Fibroblast of lung (primary cell): ENCODE results near the gene TMCC1. TPM values are rescaled to one million over a fixed set of nuclear protein-coding genes. Genes with fewer than 3 reads are reported as not detected.

Source experiments
- DNase-seq, 2 donors: peaks; one replicate each; pipeline versions ENCODE4 v3.0.0 to v3.0.0-alpha.2; 2010; ENCODE audit warnings: low read depth in 2 of 2
- H2AFZ ChIP-seq: 2 replicates; pipeline ENCODE4 v1.5.1; 2012; ENCODE audit warnings: low read length, control low read depth, inconsistent platforms
- H3K27ac ChIP-seq: 2 replicates; pipeline ENCODE4 v1.5.1; 2011; ENCODE audit warnings: low read length, control low read depth; ENCODE audit not compliant: insufficient read depth
- H3K27me3 ChIP-seq: 2 replicates; pipeline ENCODE4 v1.5.1; 2011; ENCODE audit warnings: mild to moderate bottlenecking, low read length; ENCODE audit not compliant: control insufficient read depth, insufficient read depth
- H3K36me3 ChIP-seq: 2 replicates; pipeline ENCODE4 v1.5.1; 2011; ENCODE audit warnings: low read length; ENCODE audit not compliant: control insufficient read depth, insufficient read depth
- H3K4me1 ChIP-seq: 2 replicates; pipeline ENCODE4 v1.5.1; 2011; ENCODE audit warnings: low read length; ENCODE audit not compliant: control insufficient read depth, insufficient read depth; ENCODE audit errors: extremely low read depth
- H3K4me2 ChIP-seq: 2 replicates; pipeline ENCODE4 v1.5.1; 2011; ENCODE audit warnings: low read length, control low read depth; ENCODE audit not compliant: insufficient read depth; ENCODE audit errors: extremely low read depth
- H3K4me3 ChIP-seq, 4 experiments: fragments of 200-600 bp in 1 of 4; sonication (generic) in 1 of 4; replicated peaks in 1 of 4; 2 replicates each; pipeline ENCODE4 v1.5.1; 2011 to 2016; ENCODE audit warnings: low read length in 4 of 4, low read depth in 3 of 4, mild to moderate bottlenecking in 3 of 4, control low read depth in 2 of 4, inconsistent platforms in 1 of 4, mixed read lengths in 1 of 4; ENCODE audit not compliant: insufficient read depth in 1 of 4; ENCODE audit errors: control extremely low read depth in 1 of 4
- H3K79me2 ChIP-seq: 2 replicates; pipeline ENCODE4 v1.5.1; 2012; ENCODE audit warnings: mild to moderate bottlenecking, low read length, inconsistent platforms; ENCODE audit not compliant: control insufficient read depth, insufficient read depth
- H3K9ac ChIP-seq: 2 replicates; pipeline ENCODE4 v1.5.1; 2011; ENCODE audit warnings: mild to moderate bottlenecking, low read length, control low read depth; ENCODE audit not compliant: insufficient read depth
- H3K9me3 ChIP-seq: 2 replicates; pipeline ENCODE4 v1.5.1; 2012; ENCODE audit warnings: low read depth, low read length; ENCODE audit not compliant: control insufficient read depth, insufficient read depth
- H4K20me1 ChIP-seq: 2 replicates; pipeline ENCODE4 v1.5.1; 2011; ENCODE audit warnings: low read length; ENCODE audit not compliant: control insufficient read depth, insufficient read depth; ENCODE audit errors: extremely low read depth
- CTCF ChIP-seq, 2 donors: IDR thresholded peaks in 1 of 2; conservative IDR thresholded peaks in 1 of 2; 1 replicate in 1 of 2; 2 replicates in 1 of 2; pipeline ENCODE4 v1.5.1; 2011 to 2012; ENCODE audit warnings: low read length in 2 of 2, control low read depth in 1 of 2, inconsistent platforms in 1 of 2, low read depth in 1 of 2, mild to moderate bottlenecking in 1 of 2
- EZH2 ChIP-seq: IDR thresholded peaks from 2 replicates; pipeline ENCODE4 v1.5.1; 2012; ENCODE audit warnings: low read length, control low read depth, mild to moderate bottlenecking; ENCODE audit errors: missing control alignments
- polyA plus RNA-seq, 2 donors: library from polyadenylated mRNA; depleted of rRNA in 1 of 2; stranded (reverse) in 1 of 2; unstranded in 1 of 2; fragments of >200 nt; gene quantifications; 2 replicates each; pipeline ENCODE4 v1.2.1, GENCODE V29; 2011 to 2012; ENCODE audit warnings: missing spikeins in 1 of 2
- total RNA-seq: library from RNA; depleted of rRNA; stranded (reverse); fragments of >200 nt; gene quantifications from 2 replicates; pipeline ENCODE4 v1.2.1, GENCODE V29; 2014

Gene TMCC1
- total and polyA plus RNA-seq, 2 donors (not counting 1 experiment from before 2014, with no cell fraction given) = 16.2 to 16.8 TPM

GRCh38 chr3:129929383-129929782 lies 35.9 kb upstream of the TMCC1 start:
- Histone ChIP-seq H3K4me3 (no peak overlapping the region), H3K4me2 (no peak overlapping the region), H2AFZ (no peak overlapping the region), H3K27me3 (no peaks in the 10 kb centered on the region), H3K79me2 (no peaks in the 10 kb centered on the region), H3K9ac (no peak overlapping the region), H3K4me1 (no peaks in the 10 kb centered on the region), H3K27ac (no peak overlapping the region), H3K9me3 (no peaks in the 10 kb centered on the region), H4K20me1 (no peaks in the 10 kb centered on the region), H3K36me3 (no peaks in the 10 kb centered on the region)
- no peak for DNase-seq
- TF ChIP-seq CTCF (conservative IDR thresholded peaks at IDR 0.05 in 1 of 2, IDR thresholded peaks at IDR 0.05 in 1 of 2; ENCODE audit: low read depth in 1 of 2, low read length in 2 of 2) (no peak), EZH2 (no peak)

GRCh38 chr3:129927072-129927471 lies 33.6 kb upstream of the TMCC1 start:
- no peak overlapping the region for H3K27ac ChIP-seq

DNA sequence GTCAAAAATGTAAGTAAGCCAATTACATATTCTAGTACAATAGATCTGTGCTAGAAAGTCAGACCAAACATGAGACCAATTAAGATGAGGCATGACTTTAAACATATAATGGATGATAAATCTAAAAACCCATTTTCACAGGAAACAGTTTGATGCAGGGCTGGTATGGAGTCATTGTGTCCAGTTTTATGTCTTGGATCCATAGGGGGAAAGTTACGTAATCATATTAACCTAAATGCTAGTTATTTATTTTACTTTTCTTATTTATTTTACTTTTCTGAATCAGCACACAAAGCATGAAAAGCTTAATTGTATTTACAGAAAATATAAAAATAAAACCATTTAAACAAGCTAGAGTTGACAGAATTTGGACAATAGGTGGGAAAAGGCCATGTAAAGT lies 26.3 kb upstream of the TMCC1 start:
- H4K20me1 ChIP-seq = no peaks in the 10 kb centered on the region
- no peaks in the 10 kb centered on the region for H3K9me3 ChIP-seq
- no peak overlapping the region for H3K9ac ChIP-seq
- no peaks in the 10 kb centered on the region for H3K4me1 ChIP-seq
- H3K36me3 ChIP-seq = no peaks in the 10 kb centered on the region
- no peak overlapping the region for H3K27ac ChIP-seq
- H3K4me3 ChIP-seq = no peak overlapping the region
- no peak overlapping the region for H3K4me2 ChIP-seq
- no peaks in the 10 kb centered on the region for H3K27me3 ChIP-seq
- no peak for DNase-seq
- TF ChIP-seq EZH2 = no peak
- TF ChIP-seq CTCF (conservative IDR thresholded peaks at IDR 0.05 in 1 of 2, IDR thresholded peaks at IDR 0.05 in 1 of 2; ENCODE audit: low read depth in 1 of 2, low read length in 2 of 2) = no peak
- H3K79me2 ChIP-seq = no peaks in the 10 kb centered on the region
- H2AFZ ChIP-seq = no peak overlapping the region

More at GRCh38 chr3:129927072-129927471, 33.6 kb upstream of the TMCC1 start:
- no peak overlapping the region for H3K4me3 ChIP-seq
- H3K4me1 ChIP-seq = no peaks in the 10 kb centered on the region
- no peak for TF ChIP-seq EZH2
- no peak for TF ChIP-seq CTCF (conservative IDR thresholded peaks at IDR 0.05 in 1 of 2, IDR thresholded peaks at IDR 0.05 in 1 of 2; ENCODE audit: low read depth in 1 of 2, low read length in 2 of 2)
- H3K36me3 ChIP-seq = no peaks in the 10 kb centered on the region
- H3K9me3 ChIP-seq = no peaks in the 10 kb centered on the region
- no peak overlapping the region for H3K9ac ChIP-seq
- no peaks in the 10 kb centered on the region for H3K27me3 ChIP-seq
- H3K79me2 ChIP-seq = no peaks in the 10 kb centered on the region
- H3K4me2 ChIP-seq = no peak overlapping the region
- no peak overlapping the region for H2AFZ ChIP-seq
- H4K20me1 ChIP-seq = no peaks in the 10 kb centered on the region
- peak in 1 of 2 donors; percentile 24 for DNase-seq
